ENCODE results near the gene PLAC9. TPM values are rescaled to one million over a fixed set of nuclear protein-coding genes. Genes with fewer than 3 reads are reported as not detected.
"Not testable (repeated sequence)": the region's sequence is repeated elsewhere in the genome, so short reads cannot be mapped to it uniquely, and the experiment has no call there.

Gene PLAC9, protein sequence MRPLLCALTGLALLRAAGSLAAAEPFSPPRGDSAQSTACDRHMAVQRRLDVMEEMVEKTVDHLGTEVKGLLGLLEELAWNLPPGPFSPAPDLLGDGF
- not detected for polyA plus RNA-seq (2012; ENCODE audit: low read depth, missing spikeins)

GRCh38 chr10:80132299-80133139 is at the start of gene PLAC9:
PLAC9 (plus strand) TSS chr10:80132730; CDS start chr10:80132763, 33 bp downstream.
- FAIRE-seq (no peak), DNase-seq (ENCODE audit: insufficient read length, low spot score) (no peak)
- TF ChIP-seq POLR2AphosphoS5 (IDR thresholded peaks at IDR 0.05; ENCODE audit: low read depth, low read length): no peak
- TF ChIP-seq PAX5 (IDR thresholded peaks at IDR 0.05; ENCODE audit: insufficient read depth, low read length, severe bottlenecking): no peak
- TF ChIP-seq TAF1 (IDR thresholded peaks at IDR 0.05; ENCODE audit: low read depth, low read length): no peak
- no peak for TF ChIP-seq SPI1 (IDR thresholded peaks at IDR 0.05; ENCODE audit: low read depth, low read length)
- TF ChIP-seq POU2F2 (IDR thresholded peaks at IDR 0.05; ENCODE audit: low read depth, low read length): no peak
- no peak for TF ChIP-seq POLR2A (IDR thresholded peaks at IDR 0.05; ENCODE audit: low read depth, low read length)

DNA sequence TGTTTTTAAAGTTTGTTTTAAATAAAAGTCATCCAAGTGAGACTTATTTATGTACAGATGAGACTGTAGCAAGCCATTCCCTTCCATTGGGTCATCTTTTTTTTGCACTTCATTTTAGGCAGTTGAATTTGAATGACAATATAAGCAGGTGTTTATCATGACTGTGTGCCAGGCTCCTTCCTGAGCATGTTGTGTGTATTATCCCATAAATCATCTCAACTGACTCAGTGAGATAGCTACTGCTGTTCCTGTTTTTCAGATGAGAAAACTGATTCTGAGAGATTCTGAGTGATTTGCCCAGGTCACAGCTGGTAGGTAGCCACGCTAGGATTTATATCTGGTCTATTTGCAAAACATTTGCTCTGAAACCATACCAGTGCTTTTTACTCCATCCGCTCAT is 42.4 kb upstream of the PLAC9 start:
- DNase-seq (ENCODE audit: insufficient read length, low spot score) (no peak), FAIRE-seq (no peak)
- TF ChIP-seq TAF1 (IDR thresholded peaks at IDR 0.05; ENCODE audit: low read depth, low read length) (no peak), SPI1 (IDR thresholded peaks at IDR 0.05; ENCODE audit: low read depth, low read length) (no peak), POLR2A (IDR thresholded peaks at IDR 0.05; ENCODE audit: low read depth, low read length) (no peak), PAX5 (IDR thresholded peaks at IDR 0.05; ENCODE audit: insufficient read depth, low read length, severe bottlenecking) (no peak), POLR2AphosphoS5 (IDR thresholded peaks at IDR 0.05; ENCODE audit: low read depth, low read length) (no peak), POU2F2 (IDR thresholded peaks at IDR 0.05; ENCODE audit: low read depth, low read length) (no peak)

DNA sequence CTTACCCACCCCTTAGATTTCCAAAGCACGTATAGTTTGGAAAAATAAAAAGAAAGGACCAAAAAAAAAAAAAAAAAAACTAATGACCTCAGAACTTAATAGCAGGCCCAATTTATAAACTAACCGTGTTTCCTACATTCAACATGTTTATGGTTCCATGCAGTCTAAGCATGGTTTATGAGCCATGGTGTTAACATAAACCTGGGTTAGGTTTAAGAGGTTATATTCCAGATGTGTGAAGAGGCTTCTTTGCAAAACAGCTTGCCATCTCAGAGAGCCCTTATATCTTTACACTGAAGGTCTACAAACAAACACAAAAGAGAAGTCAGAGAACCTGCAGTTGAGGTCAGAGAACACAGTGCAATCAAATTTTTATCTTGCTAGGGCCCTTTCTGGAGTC is 38.3 kb upstream of the PLAC9 start:
- no peak for DNase-seq (ENCODE audit: insufficient read length, low spot score)
- no peak for TF ChIP-seq PAX5 (IDR thresholded peaks at IDR 0.05; ENCODE audit: insufficient read depth, low read length, severe bottlenecking)
- FAIRE-seq: no peak

GRCh38 chr10:80098272-80098671 is 34.3 kb upstream of the PLAC9 start:
- FAIRE-seq; DNase-seq (ENCODE audit: insufficient read length, low spot score): not testable (repeated sequence)

DNA sequence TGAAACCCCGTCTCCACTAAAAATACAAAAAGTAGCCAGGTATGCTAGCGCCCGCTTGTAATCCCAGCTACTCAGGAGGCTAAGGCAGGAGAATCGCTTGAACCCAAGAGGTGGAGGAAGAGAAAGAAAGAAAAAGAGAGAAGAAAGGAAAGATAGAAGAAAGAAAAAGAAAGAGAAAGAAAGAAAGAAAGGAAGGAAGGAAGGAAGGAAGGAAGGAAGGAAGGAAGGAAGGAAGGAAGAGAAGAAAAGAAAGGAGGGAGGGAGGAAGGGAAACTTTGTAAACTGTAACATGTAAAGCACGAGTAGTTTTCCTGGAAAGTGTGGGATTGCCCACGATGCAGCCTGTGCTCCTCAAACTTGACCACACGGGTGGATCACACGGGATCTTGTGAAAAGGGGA is 33.2 kb upstream of the PLAC9 start:
- not testable (repeated sequence) for DNase-seq (ENCODE audit: insufficient read length, low spot score); FAIRE-seq

GRCh38 chr10:80100116-80100515 is 32.4 kb upstream of the PLAC9 start:
- FAIRE-seq: no peak
- DNase-seq (ENCODE audit: insufficient read length, low spot score): no peak
- no peak for TF ChIP-seq TAF1 (IDR thresholded peaks at IDR 0.05; ENCODE audit: low read depth, low read length)
- TF ChIP-seq POU2F2 (IDR thresholded peaks at IDR 0.05; ENCODE audit: low read depth, low read length): no peak
- no peak for TF ChIP-seq POLR2A (IDR thresholded peaks at IDR 0.05; ENCODE audit: low read depth, low read length)
- TF ChIP-seq SPI1 (IDR thresholded peaks at IDR 0.05; ENCODE audit: low read depth, low read length): no peak
- TF ChIP-seq POLR2AphosphoS5 (IDR thresholded peaks at IDR 0.05; ENCODE audit: low read depth, low read length): no peak
- TF ChIP-seq PAX5 (IDR thresholded peaks at IDR 0.05; ENCODE audit: insufficient read depth, low read length, severe bottlenecking): no peak

DNA sequence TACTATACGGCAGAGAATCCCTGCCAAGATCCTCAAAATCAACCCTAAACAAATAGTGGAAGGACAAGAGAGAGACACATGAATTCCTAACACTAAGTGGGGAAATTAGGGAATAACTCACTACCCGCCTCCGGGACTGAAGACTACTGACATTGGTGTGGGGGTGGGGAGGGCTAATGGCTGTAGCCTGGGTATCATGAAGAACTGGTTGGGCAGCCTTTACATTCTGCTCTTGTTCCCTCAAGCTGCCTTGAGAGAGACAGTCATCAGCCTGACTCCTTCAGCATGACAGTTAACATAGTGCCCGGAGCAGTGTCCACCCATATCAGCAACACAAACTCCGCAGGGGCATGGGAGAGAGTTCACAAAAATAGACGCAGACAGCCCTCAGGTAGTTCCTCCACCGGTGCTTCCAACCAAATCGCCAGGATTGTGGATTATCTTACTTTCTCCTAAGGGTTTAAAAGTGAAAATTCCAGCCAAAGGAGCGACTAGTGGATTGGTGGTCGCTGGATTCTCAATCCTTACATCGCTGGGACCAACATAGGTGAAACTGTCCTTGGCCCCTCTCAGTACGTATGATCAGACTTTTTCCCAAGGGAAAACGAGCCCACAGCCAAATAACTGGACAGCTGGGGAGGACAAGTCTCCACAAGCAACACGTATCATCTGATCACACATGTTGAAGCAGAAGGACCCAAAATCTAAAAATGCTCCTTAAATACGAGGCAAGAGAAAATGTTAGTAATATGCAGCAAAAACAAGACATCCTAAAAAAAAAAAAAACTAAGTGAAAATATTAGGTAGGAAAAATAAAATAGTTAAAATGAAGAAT is 31.5 kb upstream of the PLAC9 start:
- no peak for FAIRE-seq
- no peak for DNase-seq (ENCODE audit: insufficient read length, low spot score)
- TF ChIP-seq POLR2A (IDR thresholded peaks at IDR 0.05; ENCODE audit: low read depth, low read length) (no peak), TAF1 (IDR thresholded peaks at IDR 0.05; ENCODE audit: low read depth, low read length) (no peak), PAX5 (IDR thresholded peaks at IDR 0.05; ENCODE audit: insufficient read depth, low read length, severe bottlenecking) (no peak), SPI1 (IDR thresholded peaks at IDR 0.05; ENCODE audit: low read depth, low read length) (no peak), POU2F2 (IDR thresholded peaks at IDR 0.05; ENCODE audit: low read depth, low read length) (no peak), POLR2AphosphoS5 (IDR thresholded peaks at IDR 0.05; ENCODE audit: low read depth, low read length) (no peak)

GRCh38 chr10:80104066-80104926 is 28.2 kb upstream of the PLAC9 start:
- TF ChIP-seq POLR2A (IDR thresholded peaks at IDR 0.05; ENCODE audit: low read depth, low read length) (no peak), SPI1 (IDR thresholded peaks at IDR 0.05; ENCODE audit: low read depth, low read length) (no peak), PAX5 (IDR thresholded peaks at IDR 0.05; ENCODE audit: insufficient read depth, low read length, severe bottlenecking) (no peak)
- FAIRE-seq (peak; percentile 23), DNase-seq (ENCODE audit: insufficient read length, low spot score) (peak; percentile 31)

DNA sequence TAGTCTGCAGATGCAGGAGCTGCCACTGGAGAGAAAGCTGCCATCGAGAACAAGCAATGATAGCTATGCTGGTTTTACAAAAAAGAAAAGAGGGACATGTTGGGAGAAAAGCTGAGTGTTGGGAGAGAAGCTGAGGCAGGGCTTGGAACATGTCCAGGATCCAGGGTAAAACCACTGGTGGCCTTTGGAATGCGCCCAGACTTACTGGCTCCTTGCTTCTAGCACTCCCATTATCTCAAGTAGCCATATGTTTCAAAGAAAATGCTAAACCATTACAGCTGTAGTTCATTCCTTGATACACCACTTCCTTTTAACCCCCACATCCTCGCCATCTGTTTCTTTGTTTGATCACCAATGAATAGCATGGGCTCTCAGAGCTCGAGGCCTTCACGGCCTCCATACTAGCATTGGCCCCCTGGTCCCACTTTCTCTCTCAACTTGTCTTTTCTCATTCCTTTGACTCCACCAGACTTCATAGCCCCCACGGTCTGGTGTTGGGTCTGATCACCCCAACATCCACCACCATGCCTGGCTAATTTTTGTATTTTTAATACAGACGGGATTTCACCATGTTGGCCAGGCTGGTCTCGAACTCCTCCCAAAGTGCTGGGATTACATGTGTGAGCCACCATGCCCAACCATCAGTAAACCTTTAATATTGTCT is 23.8 kb upstream of the PLAC9 start:
- FAIRE-seq (no peak), DNase-seq (ENCODE audit: insufficient read length, low spot score) (no peak)
- TF ChIP-seq PAX5 (IDR thresholded peaks at IDR 0.05; ENCODE audit: insufficient read depth, low read length, severe bottlenecking): no peak
- no peak for TF ChIP-seq POLR2AphosphoS5 (IDR thresholded peaks at IDR 0.05; ENCODE audit: low read depth, low read length)
- no peak for TF ChIP-seq POLR2A (IDR thresholded peaks at IDR 0.05; ENCODE audit: low read depth, low read length)
